DND-41 (cell line): ENCODE data around the gene RHBDF2.

ENCODE experiments used
- CTCF ChIP-seq: IDR thresholded peaks from 2 replicates; pipeline ENCODE4 v1.5.1; 2012; ENCODE audit warnings: borderline replicate concordance, low read length, moderate library complexity, mild to moderate bottlenecking; ENCODE audit not compliant: poor library complexity, severe bottlenecking; ENCODE audit errors: extremely low read depth
- EZH2 ChIP-seq: IDR thresholded peaks from 3 replicates; pipeline ENCODE4 v1.6.1; 2012; ENCODE audit warnings: borderline replicate concordance, low read depth, mild to moderate bottlenecking, moderate library complexity, low read length, inconsistent platforms; ENCODE audit not compliant: severe bottlenecking

GRCh38 chr17:76534831-76535732 is 33.9 kb upstream of the RHBDF2 start:
- TF ChIP-seq CTCF (no peak), EZH2 (no peak)
